Panc1 (cell line): Measurements from ENCODE around the gene CEP128. TPM values are rescaled to one million over a fixed set of nuclear protein-coding genes. Genes with fewer than 3 reads are reported as not detected.

Source experiments
- ATAC-seq: fragments of 200-7000 bp; cut with Tn5 transposase; 2 replicates; pipeline ENCODE4 v1.9.1; 2020; ENCODE audit warnings: mild to moderate bottlenecking, moderate library complexity
- BruUV-seq: library from RNA; stranded (reverse); fragments of 400-500 nt; replicated peaks from 2 replicates; lab custom pipeline; 2021; lab: Mats Ljungman, UMichigan
- CTCF ChIA-PET: fragments of 300-600 bp; sonication (Branson Sonifier 250); formaldehyde crosslinking; loops from one replicate; lab custom pipeline; 2022; ENCODE audit warnings: antibody characterized with exemption; lab: Charles Lee
- POLR2A ChIA-PET: fragments of 300-600 bp; sonication (Branson Sonifier 250); formaldehyde crosslinking; loops from one replicate; lab custom pipeline; 2022; ENCODE audit warnings: antibody characterized with exemption; lab: Charles Lee
- DNase-seq: peaks from one replicate; pipeline ENCODE4 v3.0.0-alpha.2; 2010; ENCODE audit warnings: low read depth, low spot score
- H3K27ac ChIP-seq: 2 replicates; pipeline ENCODE4 v1.5.1; 2011; ENCODE audit warnings: mild to moderate bottlenecking, low read length, inconsistent platforms
- H3K27me3 ChIP-seq: fragments of 200-500 bp; sonication (Bioruptor generic); 2 replicates; pipeline ENCODE4 v1.6.0; 2014; ENCODE audit warnings: low read length, inconsistent platforms; ENCODE audit not compliant: control insufficient read depth, insufficient read depth
- H3K36me3 ChIP-seq: fragments of 200-500 bp; sonication (Bioruptor generic); 2 replicates; pipeline ENCODE4 v1.5.1; 2014; ENCODE audit warnings: inconsistent platforms, mild to moderate bottlenecking, low read length, moderate library complexity; ENCODE audit not compliant: control insufficient read depth, insufficient read depth
- H3K4me1 ChIP-seq: 2 replicates; pipeline ENCODE4 v1.5.1; 2011; ENCODE audit warnings: inconsistent platforms, mild to moderate bottlenecking, low read length, moderate library complexity; ENCODE audit not compliant: control insufficient read depth, insufficient read depth
- H3K4me3 ChIP-seq, 2 experiments: 2 replicates each; pipeline ENCODE4 v1.5.1; 2011 to 2012; ENCODE audit warnings: low read depth in 2 of 2, low read length in 2 of 2, mild to moderate bottlenecking in 2 of 2, inconsistent platforms in 1 of 2, moderate library complexity in 1 of 2
- H3K9me3 ChIP-seq: fragments of 200-500 bp; sonication (Bioruptor generic); 2 replicates; pipeline ENCODE4 v1.5.1; 2014; ENCODE audit warnings: low read depth, mild to moderate bottlenecking, inconsistent platforms, low read length, moderate library complexity; ENCODE audit not compliant: control insufficient read depth, insufficient read depth
- CTCF ChIP-seq: fragments of 450-650 bp; IDR thresholded peaks from 2 replicates; pipeline ENCODE4 v1.5.1; 2017; ENCODE audit warnings: mild to moderate bottlenecking
- POLR2AphosphoS5 ChIP-seq: IDR thresholded peaks from 2 replicates; pipeline ENCODE4 v1.6.1; 2012; ENCODE audit warnings: mild to moderate bottlenecking, low read depth, low read length, moderate library complexity
- SIN3A ChIP-seq: IDR thresholded peaks from 2 replicates; pipeline ENCODE4 v1.6.1; 2012; ENCODE audit warnings: low read depth, mild to moderate bottlenecking, low read length, moderate library complexity, borderline replicate concordance; ENCODE audit not compliant: insufficient read depth
- TCF7L2 ChIP-seq: IDR thresholded peaks from 2 replicates; pipeline ENCODE4 v1.6.1; 2011; ENCODE audit warnings: mild to moderate bottlenecking, low read depth, low read length, inconsistent platforms
- in situ Hi-C: cut with HindIII; loops from 2 replicates; pipeline ENCODE4 v1.10.0; 2016; ENCODE audit warnings: low sequenced_read_pairs, low pct_unique_long_range_greater_than_20kb
- intact Hi-C: fragments of 100-400 bp; cut with micrococcal nuclease; formaldehyde crosslinking; loops from one replicate; pipeline ENCODE4 v1.10.0; 2022; ENCODE audit not compliant: unreplicated experiment
- total RNA-seq: library from RNA; stranded (reverse); gene quantifications from one replicate; pipeline ENCODE4 v1.2.1, GENCODE V29; 2021; ENCODE audit not compliant: unreplicated experiment
- TF ChIP-seq, protein P1 (sequence below), 2 experiments: IDR thresholded peaks; 2 replicates each; pipeline ENCODE4 v1.6.1; 2011 to 2012; ENCODE audit warnings: low read depth in 2 of 2, control low read depth in 1 of 2, low read length in 1 of 2, mild to moderate bottlenecking in 1 of 2, moderate library complexity in 1 of 2; ENCODE audit not compliant: insufficient read depth in 1 of 2

CEP128 gene
- total RNA-seq, 1 experiment from 2014 or later, result 9.3 TPM

DNA sequence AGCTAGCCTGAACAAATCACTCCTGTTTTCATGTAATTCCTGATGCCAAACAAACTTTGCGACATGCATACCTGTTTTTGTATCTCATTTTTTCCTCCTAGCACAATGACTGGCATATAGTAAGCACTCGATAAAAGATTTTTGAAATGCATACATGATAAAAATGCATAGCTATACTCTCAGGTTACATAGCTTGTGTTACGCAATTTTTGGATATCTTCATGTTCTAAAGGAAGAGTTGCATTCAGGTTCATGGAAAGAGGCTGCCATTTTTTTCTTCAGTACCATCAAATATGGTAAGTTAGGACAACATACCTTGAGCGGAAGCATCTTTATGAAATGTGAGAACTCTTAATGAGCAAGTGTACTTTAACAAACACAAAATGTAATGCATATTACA, 445.4 kb downstream of the CEP128 start:
- no peak overlapping the region for H3K4me3 ChIP-seq
- BruUV-seq, result no TSS peak
- DNase-seq, result no peak
- no peak for ATAC-seq
- ChIA-PET POLR2A (no interaction called here), CTCF (no interaction called here)
- H3K4me1 ChIP-seq, result no peaks in the 10 kb centered on the region
- no peak overlapping the region for H3K27ac ChIP-seq
- in situ Hi-C loops (no loop called here), intact Hi-C loops (no loop called here)
- H3K36me3 ChIP-seq, result no peaks in the 10 kb centered on the region
- no peaks in the 10 kb centered on the region for H3K27me3 ChIP-seq
- TF ChIP-seq, protein P1, sequence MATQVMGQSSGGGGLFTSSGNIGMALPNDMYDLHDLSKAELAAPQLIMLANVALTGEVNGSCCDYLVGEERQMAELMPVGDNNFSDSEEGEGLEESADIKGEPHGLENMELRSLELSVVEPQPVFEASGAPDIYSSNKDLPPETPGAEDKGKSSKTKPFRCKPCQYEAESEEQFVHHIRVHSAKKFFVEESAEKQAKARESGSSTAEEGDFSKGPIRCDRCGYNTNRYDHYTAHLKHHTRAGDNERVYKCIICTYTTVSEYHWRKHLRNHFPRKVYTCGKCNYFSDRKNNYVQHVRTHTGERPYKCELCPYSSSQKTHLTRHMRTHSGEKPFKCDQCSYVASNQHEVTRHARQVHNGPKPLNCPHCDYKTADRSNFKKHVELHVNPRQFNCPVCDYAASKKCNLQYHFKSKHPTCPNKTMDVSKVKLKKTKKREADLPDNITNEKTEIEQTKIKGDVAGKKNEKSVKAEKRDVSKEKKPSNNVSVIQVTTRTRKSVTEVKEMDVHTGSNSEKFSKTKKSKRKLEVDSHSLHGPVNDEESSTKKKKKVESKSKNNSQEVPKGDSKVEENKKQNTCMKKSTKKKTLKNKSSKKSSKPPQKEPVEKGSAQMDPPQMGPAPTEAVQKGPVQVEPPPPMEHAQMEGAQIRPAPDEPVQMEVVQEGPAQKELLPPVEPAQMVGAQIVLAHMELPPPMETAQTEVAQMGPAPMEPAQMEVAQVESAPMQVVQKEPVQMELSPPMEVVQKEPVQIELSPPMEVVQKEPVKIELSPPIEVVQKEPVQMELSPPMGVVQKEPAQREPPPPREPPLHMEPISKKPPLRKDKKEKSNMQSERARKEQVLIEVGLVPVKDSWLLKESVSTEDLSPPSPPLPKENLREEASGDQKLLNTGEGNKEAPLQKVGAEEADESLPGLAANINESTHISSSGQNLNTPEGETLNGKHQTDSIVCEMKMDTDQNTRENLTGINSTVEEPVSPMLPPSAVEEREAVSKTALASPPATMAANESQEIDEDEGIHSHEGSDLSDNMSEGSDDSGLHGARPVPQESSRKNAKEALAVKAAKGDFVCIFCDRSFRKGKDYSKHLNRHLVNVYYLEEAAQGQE (IDR thresholded peaks at IDR 0.05; ENCODE audit: insufficient read depth in 1 of 2, low read depth in 2 of 2, low read length in 1 of 2), result no peak
- no peak for TF ChIP-seq POLR2AphosphoS5
- no peak for TF ChIP-seq CTCF
- TF ChIP-seq TCF7L2, result no peak
- TF ChIP-seq SIN3A, result no peak
- H3K9me3 ChIP-seq, result no peaks in the 10 kb centered on the region

DNA sequence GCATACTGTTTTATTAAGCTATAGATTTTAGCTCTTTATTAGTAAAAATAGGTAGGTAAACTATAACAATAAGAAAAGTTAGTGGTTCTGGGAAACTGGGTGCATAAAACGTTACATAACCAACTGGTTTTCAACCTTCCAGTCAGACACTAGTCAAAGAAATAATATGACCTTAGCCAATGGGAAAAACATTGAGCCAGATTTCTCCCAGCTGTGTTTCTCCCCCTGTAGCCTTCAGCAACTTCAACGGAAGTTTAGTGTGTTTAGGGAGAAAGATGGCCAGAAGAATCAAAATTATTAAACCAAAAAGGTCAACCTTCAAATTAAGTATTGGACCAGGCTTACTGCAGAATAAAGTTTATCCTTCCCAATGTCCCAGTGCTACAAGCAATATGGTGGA, 446.8 kb downstream of the CEP128 start:
- Histone ChIP-seq H3K36me3 (no peaks in the 10 kb centered on the region), H3K27me3 (no peaks in the 10 kb centered on the region), H3K27ac (no peak overlapping the region), H3K4me1 (no peaks in the 10 kb centered on the region), H3K4me3 (no peak overlapping the region), H3K9me3 (no peaks in the 10 kb centered on the region)
- POLR2A ChIA-PET, result no interaction called here
- TF ChIP-seq TCF7L2, result no peak
- TF ChIP-seq SIN3A, result no peak
- TF ChIP-seq CTCF, result no peak
- TF ChIP-seq, protein P1 (IDR thresholded peaks at IDR 0.05; ENCODE audit: insufficient read depth in 1 of 2, low read depth in 2 of 2, low read length in 1 of 2), result no peak
- TF ChIP-seq POLR2AphosphoS5, result no peak
- DNase-seq, result no peak
- CTCF ChIA-PET, result no interaction called here
- in situ Hi-C loops (no loop called here), intact Hi-C loops (no loop called here)
- BruUV-seq, result no TSS peak
- no peak for ATAC-seq
